Thymus (tissue), 11 donors: ENCODE measurements around the gene MAT2B. TPM values are rescaled to one million over a fixed set of nuclear protein-coding genes. Genes with fewer than 3 reads are reported as not detected.

Experiments
- DNase-seq, 9 donors: peaks; one replicate each; pipeline ENCODE4 v3.0.0-alpha.2; 2013; ENCODE audit warnings: low spot score in 9 of 9, low read depth in 6 of 9, missing footprints in 1 of 9
- H3K27ac ChIP-seq, 2 donors: one replicate each; pipeline ENCODE4 v1.5.1; 2013; ENCODE audit warnings: control low read depth in 1 of 2, low read depth in 1 of 2, low read length in 1 of 2, mild to moderate bottlenecking in 1 of 2, moderate library complexity in 1 of 2
- H3K27me3 ChIP-seq, 2 donors: one replicate each; pipeline ENCODE4 v1.5.1; 2013; ENCODE audit warnings: low read length in 1 of 2; ENCODE audit not compliant: control insufficient read depth in 2 of 2, insufficient read depth in 1 of 2
- H3K36me3 ChIP-seq, 2 donors: one replicate each; pipeline ENCODE4 v1.5.1; 2013; ENCODE audit warnings: low read length in 1 of 2, mild to moderate bottlenecking in 1 of 2, moderate library complexity in 1 of 2; ENCODE audit not compliant: control insufficient read depth in 2 of 2, insufficient read depth in 2 of 2
- H3K4me1 ChIP-seq, 2 donors: one replicate each; pipeline ENCODE4 v1.5.1; 2013; ENCODE audit warnings: low read length in 2 of 2; ENCODE audit not compliant: control insufficient read depth in 2 of 2, insufficient read depth in 2 of 2
- H3K4me3 ChIP-seq, 2 donors: one replicate each; pipeline ENCODE4 v1.5.1; 2013; ENCODE audit warnings: low read length in 2 of 2, control low read depth in 1 of 2, mild to moderate bottlenecking in 1 of 2
- H3K9me3 ChIP-seq, 2 donors: one replicate each; pipeline ENCODE4 v1.5.1; 2013; ENCODE audit warnings: low read length in 1 of 2, mild to moderate bottlenecking in 1 of 2; ENCODE audit not compliant: control insufficient read depth in 2 of 2, insufficient read depth in 1 of 2
- WGBS: extraction: QIAGEN DNeasy Blood & Tissue Kit; methylation state at CpG from one replicate; pipeline ENCODE4 v1.1.7; 2013; 5-methylcytosine and 5-hydroxymethylcytosine counted together
- polyA plus RNA-seq: library from polyadenylated mRNA; stranded (reverse); fragments of 200-250 nt; gene quantifications from one replicate; pipeline ENCODE4 v1.2.3, GENCODE V29; 2013
- total RNA-seq: library from RNA; stranded (reverse); fragments of 120-200 nt; gene quantifications from one replicate; pipeline ENCODE4 v1.2.4, GENCODE V29; 2013
- donor health status: healthy.

MAT2B gene
- total and polyA plus RNA-seq, 2 donors: 59.9 to 133 TPM

GRCh38 chr5:163497315-163497714 lies 8.1 kb upstream of the MAT2B start:
- Histone ChIP-seq H3K9me3 (no peaks in the 10 kb centered on the region), H3K4me1 (no peaks in the 10 kb centered on the region), H3K36me3 (peaks cover 7 to 8% of the 10 kb centered on the region in 2 donors), H3K27me3 (no peaks in the 10 kb centered on the region), H3K4me3 (no peak overlapping the region), H3K27ac (no peak overlapping the region)
- WGBS: 95% methylated on average over 3 of the region's 3 CpGs
- DNase-seq: no peak

DNA sequence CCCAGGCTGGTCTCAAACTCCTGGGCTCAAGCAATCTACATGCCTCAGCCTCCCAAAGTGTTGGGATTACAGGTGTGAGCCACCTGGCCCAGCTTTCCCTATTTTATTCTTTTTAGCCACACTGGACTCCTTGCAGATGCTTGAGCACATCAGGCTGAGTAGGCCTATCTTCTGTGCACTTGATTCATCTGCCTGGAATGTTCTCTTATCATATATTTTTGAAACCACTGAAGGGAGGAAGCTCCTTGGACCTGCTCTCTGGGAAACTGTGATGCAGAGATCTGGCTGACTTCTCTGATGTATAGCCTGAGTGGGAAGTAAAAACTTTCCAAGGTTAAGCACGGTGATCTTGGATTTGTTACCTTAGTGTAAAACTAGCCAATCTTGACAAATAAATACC lies 6.5 kb upstream of the MAT2B start:
- Histone ChIP-seq H3K27me3 (no peaks in the 10 kb centered on the region), H3K4me1 (peaks cover 0 to 4% of the 10 kb centered on the region in 2 donors), H3K27ac (no peak overlapping the region), H3K9me3 (no peaks in the 10 kb centered on the region), H3K36me3 (no peaks in the 10 kb centered on the region), H3K4me3 (no peak overlapping the region)
- DNase-seq: no peak
- 96% methylated on average over 1 of the region's 1 CpG for WGBS

DNA sequence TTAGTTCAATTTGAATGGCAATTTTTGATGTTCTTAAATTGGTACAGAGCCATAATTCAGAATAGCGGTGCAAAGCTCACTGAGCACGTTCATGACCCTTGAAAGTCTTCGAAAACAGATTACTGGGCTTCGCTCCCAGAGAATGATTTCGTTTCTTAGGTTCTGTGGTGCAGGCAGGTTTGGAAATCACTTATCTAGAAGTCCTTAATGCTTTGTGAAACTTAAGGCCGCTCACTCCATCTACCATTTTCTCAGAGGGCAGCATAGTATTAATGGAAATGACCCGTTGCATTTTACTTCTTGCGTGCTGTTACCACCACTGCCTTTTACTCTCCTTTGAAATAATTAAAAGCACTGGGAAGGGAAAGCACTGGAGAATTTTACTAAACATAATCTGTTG lies 2.9 kb upstream of the MAT2B start:
- WGBS: 89% methylated on average over 8 of the region's 8 CpGs
- no peaks in the 10 kb centered on the region for H3K27me3 ChIP-seq

DNA sequence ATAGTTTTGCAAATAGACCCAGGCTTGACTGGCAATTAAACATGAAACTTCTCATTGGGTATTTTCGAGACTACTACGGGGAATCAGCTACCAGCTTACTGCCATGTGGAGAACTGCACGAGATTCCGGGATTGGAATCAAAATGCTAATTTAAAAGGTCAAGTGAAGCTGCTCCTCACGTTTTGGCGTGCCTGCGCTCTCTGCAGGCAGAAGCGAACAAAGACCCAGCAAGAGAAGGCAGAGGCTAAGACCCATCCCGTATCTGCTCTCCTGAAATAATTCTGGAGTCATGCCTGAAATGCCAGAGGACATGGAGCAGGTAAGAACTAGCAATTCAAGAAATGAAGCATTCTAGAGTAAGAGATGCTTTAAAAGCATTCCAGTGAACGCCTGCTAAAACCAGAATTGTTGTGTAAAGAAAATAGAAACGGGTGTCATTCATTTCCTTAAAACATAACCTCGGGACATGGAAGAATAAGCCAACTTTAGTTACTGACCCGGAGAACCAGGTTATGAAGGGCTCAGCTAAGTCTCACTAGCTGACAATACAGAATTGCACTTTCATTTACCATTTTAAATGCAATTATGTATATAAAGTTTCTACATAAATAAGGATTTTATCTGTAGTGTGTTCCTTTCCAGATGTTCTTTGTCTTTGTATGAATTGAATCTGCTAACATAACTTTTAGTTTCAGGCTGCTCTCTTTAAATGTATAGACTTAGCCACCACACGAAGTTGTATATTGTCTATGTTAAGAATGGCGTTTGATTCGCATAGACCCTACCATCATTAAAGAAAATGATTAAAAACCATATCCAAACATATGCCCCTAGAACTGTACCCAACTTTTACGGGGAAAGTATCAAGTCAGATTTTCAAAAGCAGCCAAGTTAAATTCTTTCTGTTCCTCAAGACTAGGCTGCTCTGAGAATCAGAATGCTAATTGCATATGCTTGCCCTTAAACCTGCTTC lies 2.0 kb upstream of the MAT2B start:
- Histone ChIP-seq H3K4me3 (peak overlapping the region; percentile 78 to 85), H3K4me1 (peaks cover under 1 to 7% of the 10 kb centered on the region in 2 donors), H3K9me3 (no peaks in the 10 kb centered on the region), H3K36me3 (no peaks in the 10 kb centered on the region), H3K27ac (peak overlapping the region; percentile 97 to 98), H3K27me3 (no peaks in the 10 kb centered on the region)
- WGBS: under 1% methylated on average over 17 of the region's 17 CpGs
- DNase-seq: peak; percentile 40 to 83 (median 55)

More for the DNA sequence above, 2.9 kb upstream of the MAT2B start:
- no peaks in the 10 kb centered on the region for H3K36me3 ChIP-seq
- H3K4me1 ChIP-seq: peaks cover 0 to 4% of the 10 kb centered on the region in 2 donors
- DNase-seq: no peak
- peak overlapping the region; percentile 78 to 85 for H3K4me3 ChIP-seq
- peak overlapping the region in 1 of 2 donors; percentile 98 for H3K27ac ChIP-seq
- no peaks in the 10 kb centered on the region for H3K9me3 ChIP-seq

GRCh38 chr5:163504079-163504931 lies 1.1 kb upstream of the MAT2B start:
- Histone ChIP-seq H3K27me3 (no peaks in the 10 kb centered on the region), H3K4me3 (peak overlapping the region; percentile 78 to 85), H3K36me3 (peaks cover 0 to 1% of the 10 kb centered on the region in 2 donors), H3K9me3 (no peaks in the 10 kb centered on the region), H3K27ac (peak overlapping the region; percentile 97 to 98), H3K4me1 (peaks cover 5 to 11% of the 10 kb centered on the region in 2 donors)
- peak in 7 of 9 donors; percentile 31 to 73 (median 49) for DNase-seq
- WGBS: under 1% methylated on average over 27 of the region's 27 CpGs

DNA sequence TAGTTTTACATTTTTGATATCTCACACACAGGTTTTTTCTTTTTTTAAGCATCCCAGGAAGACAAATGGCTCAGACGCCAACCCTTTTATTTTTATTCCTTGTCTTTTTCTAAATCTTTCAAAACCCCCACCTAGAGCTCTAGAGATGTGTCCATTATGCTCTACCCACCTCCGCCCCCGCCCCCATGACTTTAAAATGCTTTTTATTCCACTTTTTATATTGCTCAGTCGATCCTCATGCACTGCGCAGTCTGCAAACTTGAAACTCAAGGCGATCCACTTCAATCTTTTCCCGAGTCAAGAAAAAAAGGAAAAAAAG lies 411 bp upstream of the MAT2B start:
- Histone ChIP-seq H3K9me3 (no peaks in the 10 kb centered on the region), H3K27ac (peak overlapping the region; percentile 98 to 100), H3K4me1 (peaks cover 5 to 12% of the 10 kb centered on the region in 2 donors), H3K27me3 (no peaks in the 10 kb centered on the region), H3K36me3 (peaks cover 0 to 3% of the 10 kb centered on the region in 2 donors), H3K4me3 (peak overlapping the region; percentile 78 to 85)
- 2% methylated on average over 7 of the region's 7 CpGs for WGBS
- DNase-seq: no peak

- H3K27ac ChIP-seq: peak overlapping the region; percentile 98 to 100
- H3K4me3 ChIP-seq: peak overlapping the region; percentile 78 to 85
- H3K36me3 ChIP-seq: peaks cover 0 to 3% of the 10 kb centered on the region in 2 donors
- H3K27me3 ChIP-seq: no peaks in the 10 kb centered on the region
- DNase-seq: no peak
- 2% methylated on average over 9 of the region's 9 CpGs for WGBS
- H3K9me3 ChIP-seq: no peaks in the 10 kb centered on the region
- H3K4me1 ChIP-seq: peaks cover 5 to 12% of the 10 kb centered on the region in 2 donors
Measured at GRCh38 chr5:163506095-163506457, 657 bp downstream of the MAT2B start.

GRCh38 chr5:163506726-163507125 lies 1.3 kb downstream of the MAT2B start:
- Histone ChIP-seq H3K36me3 (peaks cover 0 to 5% of the 10 kb centered on the region in 2 donors), H3K4me3 (peak overlapping the region; percentile 78 to 85), H3K27ac (peak overlapping the region; percentile 43 to 98), H3K27me3 (no peaks in the 10 kb centered on the region), H3K4me1 (peaks cover 5 to 12% of the 10 kb centered on the region in 2 donors), H3K9me3 (no peaks in the 10 kb centered on the region)
- 5% methylated on average over 8 of the region's 8 CpGs for WGBS
- peak in 3 of 9 donors; percentile 3 to 28 (median 27) for DNase-seq

DNA sequence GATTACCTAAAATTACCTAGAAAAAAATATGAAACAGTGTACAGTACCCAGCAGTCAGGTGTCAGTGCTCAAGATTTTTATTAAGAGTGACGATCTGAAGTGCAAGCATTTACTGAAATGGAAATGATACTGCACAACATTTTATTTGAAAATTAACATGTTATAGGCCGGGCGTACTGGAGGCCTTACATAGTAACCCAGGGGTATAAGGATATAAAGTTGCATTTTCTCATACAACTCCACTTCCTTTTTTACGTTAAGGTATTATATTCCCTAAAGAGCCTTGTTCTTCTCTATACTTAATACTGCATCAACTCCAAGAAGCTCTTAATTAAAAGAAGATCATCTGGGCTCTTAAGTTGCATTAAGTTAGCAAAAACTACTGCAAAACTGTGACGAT lies 3.3 kb downstream of the MAT2B start:
- no peaks in the 10 kb centered on the region for H3K9me3 ChIP-seq
- peaks cover 5 to 8% of the 10 kb centered on the region in 2 donors for H3K4me1 ChIP-seq
- no peaks in the 10 kb centered on the region for H3K27me3 ChIP-seq
- WGBS: 53% methylated on average over 5 of the region's 5 CpGs
- H3K27ac ChIP-seq: no peak overlapping the region
- no peak overlapping the region for H3K4me3 ChIP-seq
- no peak for DNase-seq
- H3K36me3 ChIP-seq: peaks cover 8 to 22% of the 10 kb centered on the region in 2 donors
